Prostate gland (tissue), 2 donors: ENCODE measurements around the gene DCST2.

Source experiments
- POLR2A ChIP-seq: fragments of 450-650 bp; IDR thresholded peaks from one replicate; pipeline ENCODE4 v1.6.1; 2016; ENCODE audit warnings: antibody characterized with exemption, mild to moderate bottlenecking
- POLR2AphosphoS5 ChIP-seq: sonication (generic); formaldehyde crosslinking; IDR thresholded peaks from one replicate; pipeline ENCODE4 v1.6.1; 2017; ENCODE audit warnings: antibody characterized with exemption
- TF ChIP-seq, protein P1 (sequence below), 4 experiments: fragments of 200-600 bp in 2 of 4; fragments of 450-650 bp in 2 of 4; sonication (generic) in 2 of 4; IDR thresholded peaks; 1 replicate in 3 of 4; 2 replicates in 1 of 4; pipeline ENCODE4 v1.5.1; 2016 to 2019; ENCODE audit warnings: antibody characterized with exemption in 4 of 4, mild to moderate bottlenecking in 2 of 4, moderate library complexity in 2 of 4

GRCh38 chr1:155018617-155019348 is 14.8 kb downstream of the DCST2 start:
- no peak for TF ChIP-seq POLR2A
- TF ChIP-seq, protein P1, sequence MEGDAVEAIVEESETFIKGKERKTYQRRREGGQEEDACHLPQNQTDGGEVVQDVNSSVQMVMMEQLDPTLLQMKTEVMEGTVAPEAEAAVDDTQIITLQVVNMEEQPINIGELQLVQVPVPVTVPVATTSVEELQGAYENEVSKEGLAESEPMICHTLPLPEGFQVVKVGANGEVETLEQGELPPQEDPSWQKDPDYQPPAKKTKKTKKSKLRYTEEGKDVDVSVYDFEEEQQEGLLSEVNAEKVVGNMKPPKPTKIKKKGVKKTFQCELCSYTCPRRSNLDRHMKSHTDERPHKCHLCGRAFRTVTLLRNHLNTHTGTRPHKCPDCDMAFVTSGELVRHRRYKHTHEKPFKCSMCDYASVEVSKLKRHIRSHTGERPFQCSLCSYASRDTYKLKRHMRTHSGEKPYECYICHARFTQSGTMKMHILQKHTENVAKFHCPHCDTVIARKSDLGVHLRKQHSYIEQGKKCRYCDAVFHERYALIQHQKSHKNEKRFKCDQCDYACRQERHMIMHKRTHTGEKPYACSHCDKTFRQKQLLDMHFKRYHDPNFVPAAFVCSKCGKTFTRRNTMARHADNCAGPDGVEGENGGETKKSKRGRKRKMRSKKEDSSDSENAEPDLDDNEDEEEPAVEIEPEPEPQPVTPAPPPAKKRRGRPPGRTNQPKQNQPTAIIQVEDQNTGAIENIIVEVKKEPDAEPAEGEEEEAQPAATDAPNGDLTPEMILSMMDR (IDR thresholded peaks at IDR 0.05), result no peak
- no peak for TF ChIP-seq POLR2AphosphoS5
